ENCODE measurements around the gene ENTPD8.
"Not testable (repeated sequence)": the region's sequence is repeated elsewhere in the genome, so short reads cannot be mapped to it uniquely, and the experiment has no call there.

ENTPD8 gene

GRCh38 chr9:137475666-137476065 is 34.5 kb upstream of the ENTPD8 start:
- DNase-seq: no peak

DNA sequence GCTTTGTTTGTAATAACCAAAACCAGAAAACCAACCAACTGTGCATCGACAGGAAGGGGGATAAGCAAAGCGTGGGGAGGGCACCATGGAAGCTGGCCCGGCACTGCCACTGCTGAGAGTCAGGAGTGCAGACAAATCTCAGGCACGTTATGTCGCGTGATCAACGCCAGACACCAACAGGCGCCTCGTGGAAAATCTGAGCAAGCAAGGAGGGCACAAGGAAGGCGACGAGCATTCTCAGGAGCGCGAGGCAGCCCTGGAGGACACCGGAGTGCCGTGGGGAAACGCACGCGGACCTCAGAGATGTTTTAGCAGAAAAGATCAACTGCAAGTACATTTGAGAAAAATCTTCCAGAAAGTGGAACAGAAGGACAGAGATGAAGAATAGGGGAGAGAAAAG is 33.1 kb upstream of the ENTPD8 start:
- no peak for DNase-seq

GRCh38 chr9:137470785-137471184 is 29.6 kb upstream of the ENTPD8 start:
- no peak for DNase-seq

DNA sequence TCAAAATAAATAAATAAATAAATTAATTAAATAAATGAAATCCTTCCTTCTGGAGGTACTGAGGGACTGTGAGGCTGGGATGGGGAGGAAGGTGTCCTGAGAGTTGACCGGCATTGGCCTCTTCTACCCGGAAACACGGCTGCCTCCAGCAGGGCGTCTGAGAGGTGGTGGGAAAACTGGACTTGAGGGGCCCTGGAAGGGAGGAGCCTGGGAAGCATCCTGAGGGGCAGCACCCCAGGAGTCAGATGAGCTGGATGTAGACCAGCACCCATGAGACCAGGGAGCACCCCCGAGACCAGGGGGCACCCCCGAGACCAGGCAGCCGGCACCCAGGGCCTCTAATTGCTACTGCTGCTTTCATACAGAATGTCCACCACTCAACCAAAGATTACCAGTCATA is 26.7 kb upstream of the ENTPD8 start:
- DNase-seq: no peak

- DNase-seq: no peak
Measured at GRCh38 chr9:137467161-137467581, 26.0 kb upstream of the ENTPD8 start.

- not testable (repeated sequence) for DNase-seq
Measured at GRCh38 chr9:137466389-137467085, 25.4 kb upstream of the ENTPD8 start.

GRCh38 chr9:137465720-137466388 is 24.7 kb upstream of the ENTPD8 start:
- DNase-seq: no peak

GRCh38 chr9:137465000-137465719 is 24.0 kb upstream of the ENTPD8 start:
- DNase-seq: no peak

GRCh38 chr9:137464291-137464999 is 23.3 kb upstream of the ENTPD8 start:
- no peak for DNase-seq

DNA sequence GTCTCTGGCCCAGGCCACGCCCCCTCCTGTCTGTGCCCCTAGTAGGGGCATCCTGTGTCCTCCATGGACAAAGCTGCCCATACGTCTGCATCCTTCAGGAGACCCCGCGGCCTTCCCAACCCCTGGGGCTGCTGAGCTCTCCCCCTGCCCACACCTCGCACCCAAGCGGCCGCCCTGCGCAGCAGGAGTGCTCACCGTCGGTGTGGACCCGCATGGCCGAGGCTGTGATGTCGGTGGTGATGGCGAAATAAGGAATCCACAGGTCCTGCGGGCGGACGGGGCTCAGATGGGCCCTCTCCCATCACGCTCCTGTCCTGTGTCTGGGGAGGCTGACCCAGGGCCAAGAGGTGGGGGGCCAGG is 22.8 kb upstream of the ENTPD8 start:
- no peak for DNase-seq

GRCh38 chr9:137462986-137463930 is 22.1 kb upstream of the ENTPD8 start:
- no peak for DNase-seq

GRCh38 chr9:137462396-137462985 is 21.3 kb upstream of the ENTPD8 start:
- no peak for DNase-seq

GRCh38 chr9:137461663-137462395 is 20.7 kb upstream of the ENTPD8 start:
- no peak for DNase-seq

- DNase-seq: no peak
Measured at GRCh38 chr9:137461316-137461662, 20.1 kb upstream of the ENTPD8 start.

DNA sequence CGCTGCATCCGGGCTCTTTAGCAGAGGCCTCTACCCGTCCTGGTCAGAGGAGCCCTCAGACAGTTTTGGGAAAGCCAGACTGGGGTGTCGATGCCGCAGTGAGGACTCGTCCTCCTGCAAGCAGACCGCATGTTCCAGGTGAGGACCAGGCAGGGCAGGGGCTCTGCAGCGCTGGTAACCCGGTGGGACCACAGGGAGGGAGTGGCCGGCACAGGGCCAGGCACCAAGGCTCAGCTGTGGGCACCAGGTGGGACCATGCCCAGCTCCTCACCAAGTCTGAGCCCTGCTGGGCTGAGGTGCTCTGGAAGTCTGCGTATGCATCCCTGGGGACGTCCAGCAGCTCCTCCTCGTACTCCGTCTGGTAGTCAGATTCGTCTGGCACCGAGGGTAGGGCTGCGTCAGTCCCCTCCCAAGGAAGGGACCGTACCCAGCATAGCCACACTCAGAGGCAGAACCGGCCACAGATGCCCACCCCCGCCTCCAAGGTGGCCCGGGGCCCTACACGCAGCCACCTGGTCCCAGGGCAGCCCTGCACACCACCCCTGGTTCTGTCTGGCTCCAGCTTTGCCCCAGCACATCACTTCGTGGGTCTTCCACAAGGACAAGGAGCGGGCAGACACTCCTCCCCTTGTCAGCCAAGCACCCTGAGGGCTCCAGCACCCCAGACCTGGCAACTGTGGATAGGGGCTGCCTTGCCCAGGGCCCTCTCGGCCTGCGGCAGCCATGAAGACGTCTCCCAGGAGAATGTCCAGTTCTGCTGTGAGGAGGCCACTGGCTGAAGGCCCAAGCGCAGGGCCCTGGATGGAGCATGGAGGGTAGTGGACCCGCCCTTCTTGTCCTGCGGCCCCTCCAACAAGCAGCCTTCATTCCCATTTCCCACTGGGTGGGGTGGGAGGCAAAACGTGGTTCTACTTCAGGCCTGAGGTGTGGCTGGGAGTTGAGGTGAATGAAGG is 19.5 kb upstream of the ENTPD8 start:
- DNase-seq: no peak

DNA sequence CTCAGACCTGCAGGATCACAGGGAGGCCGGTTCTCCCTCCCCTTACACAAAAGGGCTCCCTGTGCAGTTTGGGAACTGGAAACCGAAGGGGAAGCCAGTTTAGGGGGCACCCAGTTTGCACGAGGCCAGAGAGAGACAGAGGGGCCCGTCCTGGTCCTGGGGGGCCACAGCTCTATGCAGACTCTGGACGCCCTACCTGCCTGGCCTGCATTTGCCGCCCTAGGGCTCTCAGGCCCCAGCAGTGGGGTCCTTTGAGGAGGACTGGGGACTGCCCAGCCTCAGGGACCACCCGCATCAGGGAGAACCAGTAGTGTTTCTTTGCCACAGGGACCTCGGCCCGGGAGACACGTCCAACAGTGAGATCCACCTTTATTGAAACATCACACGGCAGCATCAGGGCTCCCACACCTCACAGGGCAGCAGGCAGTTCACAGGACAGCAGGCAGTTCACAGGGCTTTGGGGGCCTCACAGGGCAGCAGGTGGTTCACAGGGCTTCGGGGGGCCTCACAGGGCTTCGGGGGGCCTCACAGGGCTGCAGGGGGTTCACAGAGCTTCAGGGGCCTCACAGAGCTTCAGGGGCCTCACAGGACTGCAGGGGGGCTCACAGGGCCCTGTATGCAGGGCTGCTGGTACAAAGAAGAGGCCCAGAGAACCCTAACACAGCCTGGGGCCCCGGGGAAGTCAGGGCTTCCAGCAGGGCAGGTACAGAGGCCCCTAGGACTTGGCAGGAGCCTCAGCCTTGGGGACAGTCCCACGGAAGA is 18.6 kb upstream of the ENTPD8 start:
- no peak for DNase-seq

DNA sequence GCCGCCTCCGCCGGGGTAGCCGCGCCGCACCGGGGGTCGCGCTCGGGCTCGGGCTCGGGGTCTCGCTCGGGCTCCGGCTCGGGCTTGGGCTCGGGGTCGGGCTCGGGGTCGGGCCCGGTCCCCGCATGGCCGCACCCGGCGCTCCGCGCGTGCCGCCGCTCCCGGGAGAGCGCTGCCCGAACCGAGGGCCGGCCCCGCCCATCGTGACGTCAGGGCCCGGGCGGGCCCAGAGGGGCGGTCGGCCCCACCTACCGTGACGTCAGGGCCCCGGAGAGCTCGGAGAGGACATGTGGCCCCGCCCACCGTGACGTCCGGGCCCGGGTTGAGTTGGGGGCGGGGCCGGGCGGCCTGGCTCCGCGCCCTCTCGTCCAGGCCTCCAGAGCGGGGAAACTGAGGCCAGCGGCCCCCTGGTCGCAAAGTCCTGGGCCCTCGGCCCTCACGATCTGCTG is 18.0 kb upstream of the ENTPD8 start, which contains the start of gene NSMF:
Gene NSMF, minus strand, starts transcription at position 183 of the 449 bp plus-strand sequence. CDS start 232 bp downstream, outside the sequence.
- DNase-seq: peak; percentile 9

DNA sequence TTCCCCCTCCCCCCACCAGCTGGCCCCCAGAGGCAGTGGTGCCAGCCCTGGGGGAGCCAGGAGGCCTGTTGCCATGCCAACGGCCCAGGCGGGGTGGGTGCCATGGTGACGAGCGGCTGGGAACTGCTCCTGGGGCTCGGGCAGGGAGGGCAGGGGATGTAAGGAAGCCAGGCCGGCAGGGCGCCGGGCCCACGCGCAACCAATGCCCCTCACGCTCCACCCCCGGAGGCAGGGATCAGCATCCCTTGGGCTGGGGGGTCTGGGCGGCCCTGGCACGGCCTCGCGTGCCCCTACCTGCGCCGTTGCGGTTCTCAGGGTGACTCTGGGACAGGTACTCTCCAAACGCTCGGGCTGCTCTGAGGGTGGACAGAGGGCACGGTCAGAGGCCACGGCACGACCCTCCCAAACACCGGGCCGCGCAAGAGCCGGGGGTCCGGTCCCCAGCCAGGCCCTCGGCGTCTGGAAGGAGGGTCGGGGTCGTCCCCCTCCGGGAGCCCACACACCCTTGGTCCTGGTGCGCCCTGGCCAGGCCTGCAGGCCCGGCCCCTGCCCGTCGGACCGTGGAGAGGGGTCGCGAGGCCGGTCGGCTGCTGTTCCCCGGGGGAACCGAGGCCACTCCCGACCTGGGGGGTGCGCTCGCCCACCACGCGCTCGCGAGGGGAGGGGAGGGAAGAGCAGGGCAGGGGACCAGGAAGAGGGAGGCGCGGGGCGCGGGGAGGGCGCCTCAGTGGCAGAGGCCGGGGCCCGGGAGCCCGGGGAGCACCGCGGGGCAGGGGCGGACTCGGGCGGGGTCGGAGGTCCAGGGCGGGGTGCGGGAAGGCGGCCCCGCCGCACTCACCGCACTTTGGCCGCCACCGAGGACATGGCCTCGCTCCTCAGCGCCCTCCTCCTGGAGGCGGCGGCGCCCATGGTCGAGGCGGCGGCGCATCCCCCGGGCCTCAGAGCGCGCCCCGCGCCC is 17.3 kb upstream of the ENTPD8 start:
- DNase-seq: no peak
